Upper lobe of left lung (tissue), 4 donors: ENCODE measurements around the gene UQCRFS1.

Experiments used
- EP300 ChIP-seq, 4 donors: sonication (generic); formaldehyde crosslinking; IDR thresholded peaks; one replicate each; pipeline ENCODE4 v1.5.1; 2017; ENCODE audit warnings: antibody characterized with exemption in 4 of 4, control low read depth in 2 of 4
- POLR2A ChIP-seq, 4 donors: fragments of 450-650 bp; IDR thresholded peaks; one replicate each; pipeline ENCODE4 v1.5.1; 2016 to 2017; ENCODE audit warnings: antibody characterized with exemption in 4 of 4, mild to moderate bottlenecking in 2 of 4
- POLR2AphosphoS5 ChIP-seq, 2 donors: sonication (generic); formaldehyde crosslinking; IDR thresholded peaks; one replicate each; pipeline ENCODE4 v1.5.1; 2017; ENCODE audit warnings: antibody characterized with exemption in 2 of 2
- TF ChIP-seq, protein P1 (sequence below), 6 experiments: fragments of 450-650 bp in 4 of 6; fragments of 200-600 bp in 2 of 6; sonication (generic) in 2 of 6; IDR thresholded peaks; one replicate each; pipeline ENCODE4 v1.5.1; 2016 to 2019; ENCODE audit warnings: antibody characterized with exemption in 6 of 6

DNA sequence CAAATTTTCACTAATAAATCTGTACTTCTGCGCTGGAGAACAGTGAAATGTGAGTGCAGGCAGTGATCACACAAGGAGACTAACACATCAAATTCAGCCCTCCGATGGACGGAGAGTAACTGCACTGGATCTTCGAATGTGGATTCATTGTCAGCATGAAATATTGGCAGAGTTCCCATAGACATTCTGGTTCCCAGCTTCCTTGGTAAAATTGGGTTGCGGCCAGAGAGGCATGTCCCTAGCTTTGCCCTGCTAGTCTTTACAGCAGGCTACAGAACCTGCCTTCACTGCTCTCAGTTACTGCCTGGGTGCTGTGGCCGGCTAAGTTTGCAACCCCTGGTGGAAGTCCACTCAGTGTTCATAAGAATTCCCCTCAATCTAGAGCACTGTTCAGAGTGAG lies 32.3 kb upstream of the UQCRFS1 start:
- TF ChIP-seq POLR2A (IDR thresholded peaks at IDR 0.05) (no peak), POLR2AphosphoS5 (IDR thresholded peaks at IDR 0.05) (no peak), EP300 (IDR thresholded peaks at IDR 0.05) (no peak)
- TF ChIP-seq, protein P1, sequence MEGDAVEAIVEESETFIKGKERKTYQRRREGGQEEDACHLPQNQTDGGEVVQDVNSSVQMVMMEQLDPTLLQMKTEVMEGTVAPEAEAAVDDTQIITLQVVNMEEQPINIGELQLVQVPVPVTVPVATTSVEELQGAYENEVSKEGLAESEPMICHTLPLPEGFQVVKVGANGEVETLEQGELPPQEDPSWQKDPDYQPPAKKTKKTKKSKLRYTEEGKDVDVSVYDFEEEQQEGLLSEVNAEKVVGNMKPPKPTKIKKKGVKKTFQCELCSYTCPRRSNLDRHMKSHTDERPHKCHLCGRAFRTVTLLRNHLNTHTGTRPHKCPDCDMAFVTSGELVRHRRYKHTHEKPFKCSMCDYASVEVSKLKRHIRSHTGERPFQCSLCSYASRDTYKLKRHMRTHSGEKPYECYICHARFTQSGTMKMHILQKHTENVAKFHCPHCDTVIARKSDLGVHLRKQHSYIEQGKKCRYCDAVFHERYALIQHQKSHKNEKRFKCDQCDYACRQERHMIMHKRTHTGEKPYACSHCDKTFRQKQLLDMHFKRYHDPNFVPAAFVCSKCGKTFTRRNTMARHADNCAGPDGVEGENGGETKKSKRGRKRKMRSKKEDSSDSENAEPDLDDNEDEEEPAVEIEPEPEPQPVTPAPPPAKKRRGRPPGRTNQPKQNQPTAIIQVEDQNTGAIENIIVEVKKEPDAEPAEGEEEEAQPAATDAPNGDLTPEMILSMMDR (IDR thresholded peaks at IDR 0.05): no peak
